LNCAP (cell line): ENCODE measurements around the gene CCDC149.

Source experiments
- TF ChIP-seq, protein P1 (sequence below): fragments of 450-650 bp; IDR thresholded peaks from 2 replicates; pipeline ENCODE4 v1.5.1; 2017; ENCODE audit warnings: mild to moderate bottlenecking

The CCDC149 gene

DNA sequence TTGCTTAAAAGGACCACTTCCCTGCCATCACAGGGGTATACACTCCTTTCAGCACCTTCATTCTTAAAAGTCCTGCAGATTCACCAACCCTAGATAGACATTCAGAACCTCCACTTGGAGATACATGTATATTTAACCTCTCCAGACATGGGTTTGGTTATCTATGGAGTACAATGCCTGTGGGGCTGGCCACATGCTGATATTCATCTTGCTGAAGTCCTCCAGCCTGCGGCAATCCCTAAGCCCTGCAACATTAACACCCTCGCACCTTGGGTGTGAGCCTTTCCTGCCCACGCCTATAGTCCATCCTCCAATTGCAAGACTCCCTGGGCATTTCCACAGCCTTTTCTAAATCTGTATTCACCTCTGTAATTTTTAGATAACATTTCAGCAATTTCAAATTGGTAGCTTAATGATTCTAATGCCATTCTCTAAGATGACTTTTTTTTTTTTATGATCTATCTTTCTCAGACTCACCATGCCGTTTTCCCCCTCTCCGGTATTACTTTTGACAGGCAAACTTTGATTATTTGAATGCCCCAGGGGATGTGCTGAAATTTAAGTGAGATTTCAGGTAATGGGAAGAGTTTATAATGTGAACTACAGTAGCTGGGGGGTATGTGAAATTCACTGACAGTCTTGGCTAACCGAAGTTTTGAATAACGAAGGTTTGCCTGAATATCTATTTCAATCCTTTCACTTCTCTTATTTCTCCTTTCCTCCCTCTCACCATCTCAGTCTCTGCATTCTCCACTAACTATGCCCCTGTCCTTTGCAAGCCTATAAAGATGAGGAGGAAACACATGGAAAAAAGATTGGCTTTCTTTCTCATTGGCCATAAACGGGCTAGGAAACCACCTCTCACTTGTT, 24.1 kb downstream of the CCDC149 start:
- TF ChIP-seq, protein P1, sequence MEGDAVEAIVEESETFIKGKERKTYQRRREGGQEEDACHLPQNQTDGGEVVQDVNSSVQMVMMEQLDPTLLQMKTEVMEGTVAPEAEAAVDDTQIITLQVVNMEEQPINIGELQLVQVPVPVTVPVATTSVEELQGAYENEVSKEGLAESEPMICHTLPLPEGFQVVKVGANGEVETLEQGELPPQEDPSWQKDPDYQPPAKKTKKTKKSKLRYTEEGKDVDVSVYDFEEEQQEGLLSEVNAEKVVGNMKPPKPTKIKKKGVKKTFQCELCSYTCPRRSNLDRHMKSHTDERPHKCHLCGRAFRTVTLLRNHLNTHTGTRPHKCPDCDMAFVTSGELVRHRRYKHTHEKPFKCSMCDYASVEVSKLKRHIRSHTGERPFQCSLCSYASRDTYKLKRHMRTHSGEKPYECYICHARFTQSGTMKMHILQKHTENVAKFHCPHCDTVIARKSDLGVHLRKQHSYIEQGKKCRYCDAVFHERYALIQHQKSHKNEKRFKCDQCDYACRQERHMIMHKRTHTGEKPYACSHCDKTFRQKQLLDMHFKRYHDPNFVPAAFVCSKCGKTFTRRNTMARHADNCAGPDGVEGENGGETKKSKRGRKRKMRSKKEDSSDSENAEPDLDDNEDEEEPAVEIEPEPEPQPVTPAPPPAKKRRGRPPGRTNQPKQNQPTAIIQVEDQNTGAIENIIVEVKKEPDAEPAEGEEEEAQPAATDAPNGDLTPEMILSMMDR = no peak

DNA sequence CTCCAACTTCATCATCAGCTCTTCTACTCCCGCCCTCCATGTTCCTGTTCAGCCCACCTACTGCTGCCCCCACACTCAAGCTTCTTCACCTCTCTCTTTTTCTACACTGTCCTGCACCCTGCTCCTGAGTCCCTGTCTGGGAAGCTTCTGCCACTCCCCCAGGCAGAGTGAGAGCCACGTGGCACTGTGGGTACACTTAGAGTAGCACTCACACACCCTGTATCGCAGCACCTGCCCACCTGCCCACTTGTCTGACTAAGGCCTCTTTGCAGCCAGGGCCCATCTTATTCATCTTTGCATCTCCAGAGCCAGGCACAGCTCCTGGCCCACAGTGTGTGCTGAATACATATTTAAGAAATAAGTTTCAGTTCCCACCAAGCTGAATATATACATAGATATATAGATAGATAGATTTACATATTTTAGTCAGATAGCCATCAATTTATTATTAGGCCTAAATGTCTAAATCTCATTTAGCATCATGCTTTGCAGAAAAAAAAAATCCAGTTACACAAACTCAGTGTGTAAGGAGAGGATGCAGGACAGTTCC, 24.9 kb downstream of the CCDC149 start:
- TF ChIP-seq, protein P1 = no peak

DNA sequence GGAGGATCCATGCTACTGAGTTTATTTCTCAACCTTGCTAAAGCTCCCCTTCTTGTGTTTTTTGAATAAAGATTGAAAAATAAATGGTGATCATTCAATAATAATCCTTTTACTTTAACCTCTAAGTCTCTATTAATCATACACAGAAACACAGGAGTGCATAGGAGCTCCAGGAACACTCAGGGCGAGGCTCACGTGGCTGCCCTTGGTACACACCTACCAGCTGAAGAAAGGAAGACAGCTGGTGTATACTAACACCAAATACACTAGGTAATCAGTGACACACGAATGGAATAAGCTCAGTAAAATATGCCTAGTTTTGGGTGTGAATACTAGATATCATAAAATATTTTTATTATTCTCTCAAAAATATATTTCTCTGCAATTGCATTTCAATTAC, 26.2 kb downstream of the CCDC149 start:
- TF ChIP-seq, protein P1 = no peak

DNA sequence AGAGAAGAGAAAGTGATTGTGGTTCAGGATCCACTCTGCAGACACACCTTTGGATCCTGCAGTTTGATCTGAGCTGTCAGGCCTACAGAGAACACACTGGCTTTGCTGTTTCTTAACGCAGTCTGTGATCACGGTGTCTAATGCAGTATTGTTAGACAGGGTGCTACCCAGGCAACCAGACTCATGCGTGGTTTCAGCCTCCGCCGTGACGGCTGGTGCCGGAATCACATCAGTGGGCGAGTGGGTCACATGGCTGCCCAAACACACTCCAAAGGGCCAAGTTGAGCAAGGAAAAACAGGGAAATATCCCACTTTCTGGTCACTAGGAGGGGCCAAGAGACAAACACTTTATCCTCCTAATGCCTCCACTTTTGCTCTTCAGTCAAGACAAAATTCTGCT, 27.5 kb downstream of the CCDC149 start:
- TF ChIP-seq, protein P1 = no peak

DNA sequence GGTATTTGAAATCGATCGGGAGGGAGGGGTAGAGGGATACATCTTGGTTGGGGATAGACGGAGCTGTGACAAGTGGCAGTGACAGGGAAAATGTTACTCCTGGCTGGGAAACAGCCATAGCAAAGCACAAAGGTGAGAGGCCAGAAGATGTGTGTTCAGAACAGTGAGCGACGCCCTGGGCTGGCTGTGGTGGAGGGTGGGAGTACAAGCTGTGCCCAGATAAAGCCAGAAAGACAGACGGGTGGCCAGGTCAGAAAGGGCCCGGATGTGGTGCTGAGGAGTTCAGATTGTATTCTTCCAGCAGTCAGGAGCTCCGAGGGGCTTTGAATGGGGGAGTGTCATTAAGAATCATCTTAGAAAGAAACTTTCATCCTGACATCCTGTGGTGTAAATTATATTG, 27.9 kb downstream of the CCDC149 start:
- TF ChIP-seq, protein P1 = no peak

DNA sequence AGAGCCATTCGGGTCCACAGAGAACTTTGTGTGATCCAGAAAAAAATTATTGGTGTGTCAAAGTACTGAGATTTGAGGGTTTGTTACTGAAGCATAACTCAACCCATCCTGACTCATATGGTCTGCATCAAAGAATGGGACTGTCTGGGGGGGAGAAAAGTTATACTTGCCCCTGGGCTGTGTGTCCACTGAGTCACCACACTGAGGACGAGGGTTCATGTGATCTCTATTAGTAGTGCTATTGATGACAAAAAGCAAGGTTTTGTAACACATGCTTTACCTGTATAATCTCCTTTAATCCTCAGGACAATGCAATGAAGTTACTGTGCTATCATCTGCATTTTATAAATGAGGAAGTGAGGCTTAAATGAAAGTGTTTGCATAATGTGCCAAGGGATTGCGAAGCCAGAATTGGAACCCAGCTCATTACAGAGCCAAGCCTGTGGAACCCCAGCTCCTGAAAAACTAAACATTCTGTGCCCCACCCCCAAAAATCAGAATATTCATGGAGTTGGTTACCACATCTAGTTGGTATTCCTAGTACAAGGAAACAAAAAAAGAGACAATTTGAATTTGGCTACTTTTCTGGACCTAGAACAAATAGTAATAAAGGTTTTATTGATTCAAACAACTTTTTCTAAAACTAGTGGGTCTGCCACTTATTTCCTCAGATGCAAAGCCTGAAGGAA, 31.2 kb downstream of the CCDC149 start:
- TF ChIP-seq, protein P1 = no peak

DNA sequence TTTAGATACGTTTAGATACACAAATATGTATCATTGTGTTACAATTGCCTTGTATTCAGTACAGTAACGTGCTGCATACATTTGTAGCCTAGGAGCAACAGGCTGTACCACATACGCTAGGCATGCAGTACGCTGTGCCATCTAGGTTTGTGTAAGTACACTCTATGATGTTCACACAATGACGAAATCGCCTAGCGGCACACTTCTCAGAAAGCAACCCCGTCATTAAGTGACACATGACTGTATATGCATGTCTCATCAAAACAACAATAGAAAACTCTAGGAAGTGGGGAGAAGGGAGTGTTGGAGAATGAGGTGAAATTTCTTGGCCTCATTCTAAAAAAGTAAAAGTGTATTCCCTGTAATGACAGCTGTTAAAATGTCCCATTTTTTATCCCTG, 32.7 kb downstream of the CCDC149 start:
- TF ChIP-seq, protein P1 = no peak
